ENCODE results near the gene STARD3. TPM values are rescaled to one million over a fixed set of nuclear protein-coding genes. Genes with fewer than 3 reads are reported as not detected.

The STARD3 gene
- total and polyA plus RNA-seq, 2 donors (not counting 3 experiments of a cell fraction or from before 2014, with no cell fraction given) = 51.0 to 75.7 TPM

GRCh38 chr17:39618246-39618913 lies 18.6 kb upstream of the STARD3 start:
- ChIA-PET CTCF (interaction anchor here (3.8 to 5.8 kb wide), 5 partner anchors 14 to 136 kb away, joined by 84 to 291 read pairs (median 141); partner anchors contain the start of genes PNMT and TCAP), POLR2A (no interaction called here)
- DNase-seq (ENCODE audit: low read depth, low spot score) = peak; percentile 43
- H3K4me2 ChIP-seq (ENCODE audit: insufficient read depth, low read length) = peak overlapping the region; percentile 90
- FAIRE-seq = peak; percentile 66
- H3K4me3 ChIP-seq (replicated peaks in 1 of 3; ENCODE audit: insufficient read depth in 1 of 3, low read depth in 1 of 3, low read length in 3 of 3) = peak overlapping the region; percentile 50 to 69 (median 59)
- H3K4me1 ChIP-seq (ENCODE audit: control insufficient read depth, extremely low read depth, insufficient read depth, low read length) = peaks cover 10% of the 10 kb centered on the region
- intact Hi-C loops (cut with micrococcal nuclease) (no loop called here), dilution Hi-C loops (cut with MboI; ENCODE audit: extremely low pct_ligation_motif_present, low sequenced_read_pairs) (no loop called here)
- peaks cover 3 to 8% of the 10 kb centered on the region in 2 experiments for H3K27me3 ChIP-seq (ENCODE audit: control insufficient read depth in 2 of 2, insufficient read depth in 2 of 2, low read length in 2 of 2)
- H3K79me2 ChIP-seq (ENCODE audit: control insufficient read depth, insufficient read depth, low read length) = no peaks in the 10 kb centered on the region
- TF ChIP-seq POLR2AphosphoS5 (IDR thresholded peaks at IDR 0.05; ENCODE audit: insufficient read depth, low read depth, low read length) (no peak), JUN (IDR thresholded peaks at IDR 0.05; ENCODE audit: borderline replicate concordance, insufficient read depth, insufficient read length, low read depth) (no peak), MAX (IDR thresholded peaks at IDR 0.05; ENCODE audit: insufficient read depth, insufficient read length) (no peak), EZH2 (IDR thresholded peaks at IDR 0.05; ENCODE audit: borderline replicate concordance, low read depth, low read length, severe bottlenecking) (no peak), CTCF (IDR thresholded peaks at IDR 0.05; ENCODE audit: extremely low read depth in 1 of 2, insufficient read depth in 1 of 2, low read depth in 1 of 2, low read length in 2 of 2) (no peak), POLR2A (IDR thresholded peaks at IDR 0.05; ENCODE audit: low read depth, low read length) (no peak), FOS (IDR thresholded peaks at IDR 0.05; ENCODE audit: borderline replicate concordance, insufficient read depth, low read length) (no peak), GATA2 (IDR thresholded peaks at IDR 0.05; ENCODE audit: insufficient read depth, insufficient read length, low read depth, low read length) (no peak), MYC (IDR thresholded peaks at IDR 0.05; ENCODE audit: low read depth, low read length) (no peak)
- peak overlapping the region; percentile 36 for H3K9ac ChIP-seq (replicated peaks; ENCODE audit: extremely low read depth, insufficient read depth, low read length)
- H2AFZ ChIP-seq (ENCODE audit: low read depth, low read length) = peak overlapping the region; percentile 49
- no peaks in the 10 kb centered on the region for H3K9me1 ChIP-seq (replicated peaks; ENCODE audit: control insufficient read depth, extremely low read depth, insufficient read depth, low read length)
- no peaks in the 10 kb centered on the region for H3K9me3 ChIP-seq (replicated peaks; ENCODE audit: control insufficient read depth, insufficient read depth, low read length)
- no peak overlapping the region for H3K27ac ChIP-seq (ENCODE audit: insufficient read depth, low read depth, low read length)
- BruUV-seq (replicated peaks) = no TSS peak
- no peaks in the 10 kb centered on the region for H3K36me3 ChIP-seq (ENCODE audit: control insufficient read depth in 2 of 2, extremely low read depth in 1 of 2, insufficient read depth in 2 of 2, low read length in 2 of 2)
- H4K20me1 ChIP-seq (replicated peaks; ENCODE audit: control insufficient read depth, extremely low read depth, insufficient read depth, low read length) = no peaks in the 10 kb centered on the region

Data from endothelial cell of umbilical vein (primary cell).